DND-41 (cell line): ENCODE results near the gene SCTR.

Experiments
- CTCF ChIP-seq: IDR thresholded peaks from 2 replicates; pipeline ENCODE4 v1.5.1; 2012; ENCODE audit warnings: borderline replicate concordance, low read length, moderate library complexity, mild to moderate bottlenecking; ENCODE audit not compliant: poor library complexity, severe bottlenecking; ENCODE audit errors: extremely low read depth
- EZH2 ChIP-seq: IDR thresholded peaks from 3 replicates; pipeline ENCODE4 v1.6.1; 2012; ENCODE audit warnings: borderline replicate concordance, low read depth, mild to moderate bottlenecking, moderate library complexity, low read length, inconsistent platforms; ENCODE audit not compliant: severe bottlenecking

DNA sequence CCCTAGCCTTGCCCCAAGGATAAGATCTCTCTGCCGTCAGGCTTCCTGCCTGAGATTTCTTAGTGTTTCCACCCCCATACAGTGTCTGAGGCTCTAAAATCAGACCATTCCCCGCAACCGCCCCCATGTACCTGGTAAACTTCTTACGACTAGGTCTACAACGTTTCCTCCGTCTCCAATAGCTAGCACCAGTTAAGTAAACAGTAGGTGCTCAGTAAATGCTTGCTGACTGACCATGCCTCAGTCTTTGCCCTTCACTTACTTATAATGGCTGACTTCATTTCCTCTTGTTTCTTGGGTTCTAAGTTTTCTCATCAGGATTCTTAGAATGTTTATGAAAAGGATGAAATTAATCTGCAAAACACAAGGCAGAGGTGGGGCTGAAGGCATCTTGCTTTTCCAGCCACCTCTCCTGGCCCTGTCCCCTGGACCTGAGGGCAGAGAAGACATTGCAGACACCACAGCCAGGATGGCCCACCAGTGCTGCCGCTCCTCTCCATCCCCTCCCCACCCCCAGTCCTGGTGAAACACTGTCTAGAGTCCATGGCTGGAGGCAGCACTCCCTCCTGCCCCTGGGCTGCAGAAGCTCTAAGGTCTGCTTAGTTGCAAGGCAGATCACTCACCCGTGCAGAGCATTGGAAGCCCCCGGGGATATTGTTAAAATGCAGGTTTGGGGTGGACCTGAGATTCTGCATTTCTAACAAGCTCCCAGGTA is 75.7 kb downstream of the SCTR start:
- TF ChIP-seq CTCF: no peak
- TF ChIP-seq EZH2: no peak
